K562 (cell line): Measurements from ENCODE around the gene SLC6A13. TPM values are rescaled to one million over a fixed set of nuclear protein-coding genes. Genes with fewer than 3 reads are reported as not detected.

Experiments used
- ATAC-seq: fragments of 200-7000 bp; cut with Tn5 transposase; 3 replicates; pipeline ENCODE4 v1.9.1; 2020; ENCODE audit warnings: moderate library complexity
- BruUV-seq: library from RNA; stranded (reverse); fragments of 400-500 nt; replicated peaks from 2 replicates; lab custom pipeline; 2021; lab: Mats Ljungman, UMichigan
- CTCF ChIA-PET: fragments of 300-600 bp; formaldehyde crosslinking; extraction: SDS; loops from one replicate; lab custom pipeline; 2021; ENCODE audit warnings: low intra/inter-chr PET ratio; lab: Yijun Ruan, JAX
- POLR2A ChIA-PET: fragments of 300-600, 350-650 bp; sonication (Branson Sonifier 250); formaldehyde crosslinking; extraction: SDS; loops from one replicate; lab custom pipeline; 2021; ENCODE audit warnings: antibody characterized with exemption, inconsistent platforms; lab: Yijun Ruan, JAX
- DNase-seq, 4 experiments: peaks; one replicate each; pipeline versions ENCODE4 v3.0.0 to v3.0.0-alpha.2; 2011 to 2018; ENCODE audit warnings: low spot score in 3 of 4, mixed read lengths in 3 of 4; ENCODE audit errors: extremely low read depth in 1 of 4
- FAIRE-seq: peaks from 2 replicates; lab custom pipeline; 2011; peaks lifted over from hg19 to GRCh38; lab: Jason Lieb, UNC
- H2AFZ ChIP-seq: 2 replicates; pipeline ENCODE4 v1.6.0; 2011; ENCODE audit warnings: low read depth, low read length, control low read depth, inconsistent platforms
- H3K27ac ChIP-seq: fragments of 200-600 bp; 3 replicates; pipeline ENCODE4 v1.8.0; 2011; ENCODE audit warnings: low read depth, mild to moderate bottlenecking, control low read depth, inconsistent platforms, low read length, moderate library complexity, mixed read lengths; ENCODE audit errors: extremely low read depth
- H3K27me3 ChIP-seq, 2 experiments: fragments of 300-600 bp in 1 of 2; 2 replicates in 1 of 2; 3 replicates in 1 of 2; pipeline versions ENCODE4 v1.6.0 to v1.8.0; 2011; ENCODE audit warnings: inconsistent platforms in 2 of 2, low read length in 2 of 2, mild to moderate bottlenecking in 1 of 2, mixed read lengths in 1 of 2, moderate library complexity in 1 of 2; ENCODE audit not compliant: control insufficient read depth in 2 of 2, insufficient read depth in 2 of 2
- H3K36me3 ChIP-seq: fragments of 300-600 bp; 3 replicates; pipeline ENCODE4 v1.8.0; 2011; ENCODE audit warnings: mild to moderate bottlenecking, low read length, inconsistent platforms; ENCODE audit not compliant: control insufficient read depth, insufficient read depth
- H3K4me1 ChIP-seq, 2 experiments: fragments of 200-600 bp in 1 of 2; replicated peaks in 1 of 2; 2 replicates in 1 of 2; 3 replicates in 1 of 2; pipeline versions ENCODE4 v1.5.1 to v1.8.0; 2011; ENCODE audit warnings: inconsistent platforms in 2 of 2, low read length in 2 of 2, mild to moderate bottlenecking in 1 of 2, mixed read lengths in 1 of 2, moderate library complexity in 1 of 2; ENCODE audit not compliant: control insufficient read depth in 2 of 2, insufficient read depth in 2 of 2
- H3K4me2 ChIP-seq: 2 replicates; pipeline ENCODE4 v1.6.1; 2011; ENCODE audit warnings: low read length, control low read depth, inconsistent platforms, mixed read lengths; ENCODE audit not compliant: insufficient read depth
- H3K4me3 ChIP-seq: fragments of 200-600 bp; sonication (generic), shearing (Covaris generic); 2 replicates; pipeline ENCODE4 v1.5.1; 2016; ENCODE audit warnings: control low read depth, inconsistent platforms
- H3K79me2 ChIP-seq: fragments of 200-600 bp; 3 replicates; pipeline ENCODE4 v1.8.0; 2011; ENCODE audit warnings: low read length, inconsistent platforms; ENCODE audit not compliant: control insufficient read depth, insufficient read depth
- H3K9ac ChIP-seq, 2 experiments: 2 replicates each; pipeline versions ENCODE4 v1.6.0 to v1.6.1; 2011; ENCODE audit warnings: low read depth in 2 of 2, low read length in 2 of 2, control low read depth in 1 of 2, inconsistent platforms in 1 of 2, mild to moderate bottlenecking in 1 of 2, mixed read lengths in 1 of 2; ENCODE audit not compliant: insufficient read depth in 1 of 2
- H3K9me1 ChIP-seq: one replicate; pipeline ENCODE4 v1.6.0; 2011; ENCODE audit warnings: inconsistent platforms, mild to moderate bottlenecking, low read length, moderate library complexity; ENCODE audit not compliant: control insufficient read depth, insufficient read depth
- H3K9me3 ChIP-seq: replicated peaks from 2 replicates; pipeline ENCODE4 v1.5.1; 2011; ENCODE audit warnings: low read depth, low read length, inconsistent platforms; ENCODE audit not compliant: control insufficient read depth, insufficient read depth
- H4K20me1 ChIP-seq: replicated peaks from 2 replicates; pipeline ENCODE4 v1.6.1; 2011; ENCODE audit warnings: low read length, inconsistent platforms, mixed read lengths; ENCODE audit not compliant: control insufficient read depth, insufficient read depth
- CEBPB ChIP-seq: fragments of 450-650 bp; IDR thresholded peaks from 2 replicates; pipeline ENCODE4 v1.6.1; 2016; ENCODE audit warnings: missing genetic modification characterization, missing compliant biosample characterization
- DIDO1 ChIP-seq: fragments of 450-650 bp; IDR thresholded peaks from 2 replicates; pipeline ENCODE4 v1.6.1; 2016; ENCODE audit warnings: low read depth, missing biosample characterization, missing genetic modification characterization
- MTA2 ChIP-seq: fragments of 450-650 bp; IDR thresholded peaks from 2 replicates; pipeline ENCODE4 v1.6.1; 2016; ENCODE audit warnings: low read depth
- NUFIP1 ChIP-seq: fragments of 450-650 bp; IDR thresholded peaks from 2 replicates; pipeline ENCODE4 v1.6.1; 2018; ENCODE audit not compliant: partially characterized antibody
- SOX6 ChIP-seq: fragments of 450-650 bp; IDR thresholded peaks from 2 replicates; pipeline ENCODE4 v1.6.1; 2014; ENCODE audit warnings: mild to moderate bottlenecking
- TAF15 ChIP-seq: fragments of 200-400 bp; formaldehyde crosslinking; IDR thresholded peaks from 2 replicates; pipeline ENCODE4 v1.6.1; 2017; ENCODE audit warnings: mild to moderate bottlenecking, low read depth, low read length, moderate library complexity
- TBP ChIP-seq: optimal IDR thresholded peaks from 2 replicates; pipeline ENCODE3; 2011; ENCODE audit warnings: low read depth, low read length, improper control_type of control experiment
- ZKSCAN3 ChIP-seq: fragments of 250-450 bp; sonication (Bioruptor Pico); IDR thresholded peaks from 2 replicates; pipeline ENCODE4 v1.4.0; 2020
- ZNF274 ChIP-seq: IDR thresholded peaks from 2 replicates; pipeline ENCODE4 v1.6.1; 2011; ENCODE audit warnings: low read depth, mild to moderate bottlenecking, low read length, moderate library complexity, borderline replicate concordance
- ZNF507 ChIP-seq: conservative IDR thresholded peaks from 2 replicates; pipeline ENCODE4 v1.6.1; 2017; ENCODE audit warnings: missing genetic modification characterization, missing compliant biosample characterization
- ZNF75A ChIP-seq: fragments of 450-650 bp; formaldehyde crosslinking; IDR thresholded peaks from 2 replicates; pipeline ENCODE4 v1.4.0; 2020; ENCODE audit warnings: mild to moderate bottlenecking
- ZNF785 ChIP-seq: fragments of 250-450 bp; sonication (Bioruptor Pico); IDR thresholded peaks from 2 replicates; pipeline ENCODE4 v1.4.0; 2020; ENCODE audit warnings: mild to moderate bottlenecking
- WGBS: fragments of 100-300 bp; shearing (Covaris generic); methylation state at CpG from one replicate; pipeline ENCODE4 v1.1.6; 2016; ENCODE audit warnings: low coverage, mixed read lengths; ENCODE audit not compliant: insufficient coverage; ENCODE audit errors: missing lambda C conversion rate; 5-methylcytosine and 5-hydroxymethylcytosine counted together
- in situ Hi-C: fragments of 300-500 bp; cut with MboI; formaldehyde crosslinking; loops from 4 replicates; pipeline ENCODE4 v1.15.0; 2018; ENCODE audit warnings: inconsistent platforms, mixed read lengths
- intact Hi-C: fragments of 100-400 bp; cut with micrococcal nuclease; formaldehyde crosslinking; loops from 2 replicates; pipeline ENCODE4 v1.14.2; 2022
- polyA plus RNA-seq, 8 experiments: library from polyadenylated mRNA; depleted of rRNA in 4 of 8; stranded (reverse) in 5 of 8; unstranded in 3 of 8; fragments of >200 nt; fragmentation: Nextera tagmentation in 2 of 8; fragmentation: Illumina TruSeq in 1 of 8; extraction: Ambion mirVana in 2 of 8; extraction: Trizol in 1 of 8; gene quantifications; 2 replicates each; pipeline versions ENCODE4 v1.2.1 to v1.2.3, GENCODE V29; 2011 to 2014; ENCODE audit warnings: inconsistent platforms in 1 of 8, missing spikeins in 1 of 8
- total RNA-seq, 7 experiments: library from RNA; depleted of rRNA in 6 of 7; stranded (reverse); fragments of >200 nt in 6 of 7; fragmentation: Illumina TruSeq in 2 of 7; extraction: Trizol in 2 of 7; gene quantifications; 2 replicates each; pipeline versions ENCODE4 v1.2.1 to v1.2.3, GENCODE V29; 2011 to 2021; ENCODE audit warnings: low replicate concordance in 1 of 7
- TF ChIP-seq, protein P1 (sequence below): fragments of 450-650 bp; IDR thresholded peaks from 2 replicates; pipeline ENCODE4 v1.6.1; 2017; ENCODE audit warnings: mild to moderate bottlenecking, moderate library complexity

Gene SLC6A13
- total and polyA plus RNA-seq, 9 of the 15 experiments (the other 6 are each of a cell fraction or from before 2014, with no cell fraction given) = 0.06 to 0.33 (median 0.22) TPM; not detected in 4

DNA sequence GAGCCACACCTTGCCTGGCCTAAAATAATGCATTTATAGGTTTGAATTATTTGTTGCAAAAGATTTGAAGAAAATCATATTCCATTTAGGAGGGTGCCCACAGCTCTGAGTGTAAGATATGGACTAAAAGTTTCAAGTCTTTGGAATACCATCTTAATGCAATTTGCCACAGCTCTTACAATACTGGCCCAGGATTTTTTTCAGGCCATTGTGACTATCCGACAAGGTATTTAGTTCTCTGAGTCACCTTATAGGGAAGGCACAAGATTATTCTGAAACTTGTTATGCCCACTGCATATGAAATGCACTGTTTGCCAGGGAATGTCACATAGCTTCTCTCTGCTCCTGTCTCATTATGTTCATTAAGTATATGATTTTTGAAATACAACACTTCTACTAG is 29.6 kb upstream of the SLC6A13 start:
- intact Hi-C loops = no loop called here

More for the DNA sequence above, 29.6 kb upstream of the SLC6A13 start:
- no peaks in the 10 kb centered on the region for H3K9me3 ChIP-seq
- no TSS peak for BruUV-seq
- in situ Hi-C loops = no loop called here
- H3K4me2 ChIP-seq = no peak overlapping the region
- no peak overlapping the region for H3K27ac ChIP-seq
- peaks cover 44% of the 10 kb centered on the region; the same call in 2 of the 3 replicates for H3K36me3 ChIP-seq
- POLR2A ChIA-PET = no interaction called here
- H3K9ac ChIP-seq = no peak overlapping the region
- WGBS = 91% methylated on average over 1 of the region's 1 CpG
- H3K4me1 ChIP-seq = no peaks in the 10 kb centered on the region
- no peaks in the 10 kb centered on the region for H3K79me2 ChIP-seq
- no peak for DNase-seq
- H4K20me1 ChIP-seq = no peaks in the 10 kb centered on the region
- no peak overlapping the region for H3K4me3 ChIP-seq
- H3K27me3 ChIP-seq = no peaks in the 10 kb centered on the region
- TF ChIP-seq CEBPB (tag) = no peak
- TF ChIP-seq SOX6 = no peak
- TF ChIP-seq NUFIP1 = no peak
- no peak for TF ChIP-seq MTA2
- TF ChIP-seq ZNF274 = no peak
- no peak for TF ChIP-seq ZNF507 (tag)
- TF ChIP-seq ZNF785 (CRISPR knock-in tag) = no peak
- no peak for TF ChIP-seq DIDO1 (tag)
- no peak for TF ChIP-seq TBP
- TF ChIP-seq, protein P1, sequence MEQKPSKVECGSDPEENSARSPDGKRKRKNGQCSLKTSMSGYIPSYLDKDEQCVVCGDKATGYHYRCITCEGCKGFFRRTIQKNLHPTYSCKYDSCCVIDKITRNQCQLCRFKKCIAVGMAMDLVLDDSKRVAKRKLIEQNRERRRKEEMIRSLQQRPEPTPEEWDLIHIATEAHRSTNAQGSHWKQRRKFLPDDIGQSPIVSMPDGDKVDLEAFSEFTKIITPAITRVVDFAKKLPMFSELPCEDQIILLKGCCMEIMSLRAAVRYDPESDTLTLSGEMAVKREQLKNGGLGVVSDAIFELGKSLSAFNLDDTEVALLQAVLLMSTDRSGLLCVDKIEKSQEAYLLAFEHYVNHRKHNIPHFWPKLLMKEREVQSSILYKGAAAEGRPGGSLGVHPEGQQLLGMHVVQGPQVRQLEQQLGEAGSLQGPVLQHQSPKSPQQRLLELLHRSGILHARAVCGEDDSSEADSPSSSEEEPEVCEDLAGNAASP = no peak
- no peak for TF ChIP-seq TAF15
- no peak for TF ChIP-seq ZNF75A (CRISPR knock-in tag)
- no peak for TF ChIP-seq ZKSCAN3 (CRISPR knock-in tag)
- TF ChIP-seq, all 486 proteins: peak for 0
- FAIRE-seq = no peak
- no peak overlapping the region for H2AFZ ChIP-seq
- ATAC-seq = no peak
- CTCF ChIA-PET = no interaction called here
- H3K9me1 ChIP-seq = no peaks in the 10 kb centered on the region
